GM23248 (cell line): Measurements from ENCODE around the gene PSEN2.

Source experiments
- EZH2 ChIP-seq: fragments of 200-600 bp; sonication (generic); IDR thresholded peaks from 2 replicates; pipeline ENCODE4 v1.6.1; 2018; ENCODE audit warnings: antibody characterized with exemption, mild to moderate bottlenecking; ENCODE audit not compliant: insufficient read depth, poor library complexity, severe bottlenecking
- EZH2phosphoT487 ChIP-seq: fragments of 200-600 bp; sonication (generic); IDR thresholded peaks from 2 replicates; pipeline ENCODE4 v1.6.1; 2018; ENCODE audit warnings: antibody characterized with exemption, moderate library complexity, mild to moderate bottlenecking, low read depth; ENCODE audit not compliant: insufficient read depth

DNA sequence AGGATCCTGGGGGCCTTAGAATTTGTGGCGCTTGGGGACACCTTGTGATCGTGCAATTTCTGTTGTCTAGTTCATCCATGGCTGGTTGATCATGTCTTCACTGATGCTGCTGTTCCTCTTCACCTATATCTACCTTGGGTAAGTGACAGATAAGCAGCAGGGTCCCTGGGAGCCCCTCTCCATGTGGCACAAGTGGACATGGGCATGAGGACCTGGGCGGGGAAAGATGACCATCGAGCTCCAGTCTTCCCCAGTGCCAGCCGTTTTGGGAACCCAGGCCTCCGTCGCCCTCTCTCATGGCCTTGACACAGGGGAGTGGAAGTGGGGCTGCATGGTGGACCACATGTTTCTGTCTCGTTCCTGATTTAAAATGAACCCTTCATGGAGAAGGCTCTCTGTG, 17.6 kb downstream of the PSEN2 start:
- TF ChIP-seq EZH2: no peak
- no peak for TF ChIP-seq EZH2phosphoT487
